HCT116 (cell line): ENCODE measurements around the gene SCN3B. TPM values are rescaled to one million over a fixed set of nuclear protein-coding genes. Genes with fewer than 3 reads are reported as not detected.

Experiments
- ATAC-seq: fragments of 200-7000 bp; cut with Tn5 transposase; 2 replicates; pipeline ENCODE4 v1.9.1; 2020; ENCODE audit warnings: mild to moderate bottlenecking, moderate library complexity
- BruUV-seq: library from RNA; stranded (reverse); fragments of 400-500 nt; replicated peaks from 2 replicates; lab custom pipeline; 2021; lab: Mats Ljungman, UMichigan
- CTCF ChIA-PET: fragments of 300-600 bp; sonication (Branson Sonifier 250); formaldehyde crosslinking; loops from one replicate; lab custom pipeline; 2021; ENCODE audit warnings: antibody characterized with exemption; lab: Charles Lee
- POLR2A ChIA-PET: fragments of 300-600, 350-600 bp; sonication (Branson Sonifier 250); formaldehyde crosslinking; loops from one replicate; lab custom pipeline; 2021; ENCODE audit warnings: antibody characterized with exemption; lab: Charles Lee
- RAD21 ChIA-PET, 2 experiments: fragments of 300-600 bp; sonication (Branson Sonifier 250); formaldehyde crosslinking; loops; one replicate each; lab custom pipeline; 2023; ENCODE audit warnings: low total read pairs in 2 of 2; ENCODE audit not compliant: uncharacterized antibody in 2 of 2, unreplicated experiment in 2 of 2, low non-redundant PET in 1 of 2; lab: Charles Lee
- DNase-seq: peaks from one replicate; pipeline ENCODE4 v3.0.0-alpha.2; 2010; ENCODE audit warnings: low read depth, low spot score
- H2AFZ ChIP-seq: fragments of 200-600 bp; shearing (Covaris generic), sonication (generic); 2 replicates; pipeline ENCODE4 v1.6.1; 2017; ENCODE audit warnings: low read depth, mixed run types, mixed read lengths, antibody characterized with exemption, low read length; ENCODE audit not compliant: poor library complexity, severe bottlenecking
- H3K27ac ChIP-seq: 2 replicates; pipeline ENCODE4 v1.5.1; 2012; ENCODE audit warnings: low read depth, low read length
- H3K27me3 ChIP-seq: fragments of 200-600 bp; sonication (generic); 2 replicates; pipeline ENCODE4 v1.6.1; 2016; ENCODE audit warnings: mixed run types, low read length, mixed read lengths; ENCODE audit not compliant: insufficient read depth
- H3K36me3 ChIP-seq, 2 experiments: fragments of 200-500 bp in 1 of 2; fragments of 200-600 bp in 1 of 2; sonication (Bioruptor generic) in 1 of 2; sonication (generic) in 1 of 2; 2 replicates each; pipeline versions ENCODE4 v1.5.1 to v1.6.1; 2014 to 2016; ENCODE audit warnings: low read length in 2 of 2, inconsistent platforms in 1 of 2, mixed read lengths in 1 of 2, mixed run types in 1 of 2; ENCODE audit not compliant: insufficient read depth in 2 of 2, control insufficient read depth in 1 of 2
- H3K4me1 ChIP-seq, 2 experiments: fragments of 200-600 bp in 1 of 2; sonication (generic) in 1 of 2; 2 replicates each; pipeline versions ENCODE4 v1.5.1 to v1.6.1; 2012 to 2017; ENCODE audit warnings: low read length in 2 of 2, inconsistent platforms in 1 of 2, mild to moderate bottlenecking in 1 of 2, mixed read lengths in 1 of 2, mixed run types in 1 of 2, moderate library complexity in 1 of 2; ENCODE audit not compliant: insufficient read depth in 2 of 2, control insufficient read depth in 1 of 2
- H3K4me2 ChIP-seq: fragments of 200-600 bp; sonication (generic); 2 replicates; pipeline ENCODE4 v1.6.1; 2017; ENCODE audit warnings: mixed run types, low read length, mixed read lengths
- H3K4me3 ChIP-seq, 2 experiments: fragments of 200-600 bp in 1 of 2; sonication (generic) in 1 of 2; replicated peaks in 1 of 2; 2 replicates each; pipeline ENCODE4 v1.5.1; 2011 to 2016; ENCODE audit warnings: low read length in 2 of 2, control low read depth in 1 of 2, low read depth in 1 of 2, mild to moderate bottlenecking in 1 of 2, mixed read lengths in 1 of 2, mixed run types in 1 of 2
- H3K79me2 ChIP-seq: fragments of 200-600 bp; sonication (generic); 2 replicates; pipeline ENCODE4 v1.6.1; 2017; ENCODE audit warnings: mild to moderate bottlenecking, mixed run types, low read length, moderate library complexity, mixed read lengths; ENCODE audit not compliant: insufficient read depth
- H3K9ac ChIP-seq: fragments of 200-600 bp; sonication (generic); 2 replicates; pipeline ENCODE4 v1.6.1; 2016; ENCODE audit warnings: low read length, mixed read lengths
- H3K9me2 ChIP-seq: fragments of 200-600 bp; sonication (generic), shearing (Covaris generic); 2 replicates; pipeline ENCODE4 v1.6.1; 2017; ENCODE audit warnings: mixed run types, mild to moderate bottlenecking, moderate library complexity; ENCODE audit not compliant: insufficient read depth
- H3K9me3 ChIP-seq, 2 experiments: fragments of 200-500 bp in 1 of 2; fragments of 200-600 bp in 1 of 2; sonication (Bioruptor generic) in 1 of 2; sonication (generic) in 1 of 2; 2 replicates each; pipeline ENCODE4 v1.6.1; 2014 to 2017; ENCODE audit warnings: low read length in 2 of 2, mixed read lengths in 2 of 2, inconsistent platforms in 1 of 2, low read depth in 1 of 2, mild to moderate bottlenecking in 1 of 2, mixed run types in 1 of 2, moderate library complexity in 1 of 2; ENCODE audit not compliant: control insufficient read depth in 1 of 2, insufficient read depth in 1 of 2
- H4K20me1 ChIP-seq: fragments of 200-600 bp; sonication (generic), shearing (Covaris generic); 2 replicates; pipeline ENCODE4 v1.6.1; 2017; ENCODE audit warnings: mixed run types, mild to moderate bottlenecking, moderate library complexity; ENCODE audit not compliant: insufficient read depth
- CBX3 ChIP-seq: IDR thresholded peaks from 2 replicates; pipeline ENCODE4 v1.6.1; 2012; ENCODE audit warnings: low read depth
- EGR1 ChIP-seq: IDR thresholded peaks from 2 replicates; pipeline ENCODE4 v1.6.1; 2012; ENCODE audit warnings: low read depth
- JUND ChIP-seq: IDR thresholded peaks from 2 replicates; pipeline ENCODE4 v1.6.1; 2012
- SIN3A ChIP-seq: IDR thresholded peaks from 2 replicates; pipeline ENCODE4 v1.6.1; 2012; ENCODE audit warnings: low read depth
- SRF ChIP-seq: IDR thresholded peaks from 2 replicates; pipeline ENCODE4 v1.6.1; 2012; ENCODE audit warnings: low read depth
- ZFX ChIP-seq: fragments of 450-650 bp; IDR thresholded peaks from 2 replicates; pipeline ENCODE4 v1.6.1; 2017
- intact Hi-C: fragments of 100-400 bp; cut with micrococcal nuclease; formaldehyde crosslinking; loops from 2 replicates; pipeline ENCODE4 v1.10.0; 2022
- total RNA-seq: library from RNA; stranded (reverse); gene quantifications from one replicate; pipeline ENCODE4 v1.2.1, GENCODE V29; 2021; ENCODE audit not compliant: unreplicated experiment
- TF ChIP-seq, protein P1 (sequence below): IDR thresholded peaks from 2 replicates; pipeline ENCODE4 v1.6.1; 2011; ENCODE audit warnings: mild to moderate bottlenecking, low read length, moderate library complexity; ENCODE audit not compliant: insufficient replicate concordance; ENCODE audit errors: extremely low read depth
- TF ChIP-seq, protein P2 (sequence below): IDR thresholded peaks from 2 replicates; pipeline ENCODE4 v1.6.1; 2012; ENCODE audit warnings: low read depth
- TF ChIP-seq, protein P3 (sequence below), 3 experiments: fragments of 200-600 bp in 1 of 3; sonication (generic) in 1 of 3; IDR thresholded peaks in 2 of 3; conservative IDR thresholded peaks in 1 of 3; 2 replicates each; pipeline ENCODE4 v1.5.1; 2012 to 2017; ENCODE audit warnings: low read depth in 2 of 3, low read length in 2 of 3, antibody characterized with exemption in 1 of 3, borderline replicate concordance in 1 of 3, control low read depth in 1 of 3, mild to moderate bottlenecking in 1 of 3, mixed read lengths in 1 of 3, mixed run types in 1 of 3, moderate library complexity in 1 of 3; ENCODE audit not compliant: insufficient read depth in 1 of 3
- TF ChIP-seq, protein P4 (sequence below): IDR thresholded peaks from 2 replicates; pipeline ENCODE4 v1.6.1; 2012

Gene SCN3B
- total RNA-seq, 1 experiment from 2014 or later: 0.05 TPM

DNA sequence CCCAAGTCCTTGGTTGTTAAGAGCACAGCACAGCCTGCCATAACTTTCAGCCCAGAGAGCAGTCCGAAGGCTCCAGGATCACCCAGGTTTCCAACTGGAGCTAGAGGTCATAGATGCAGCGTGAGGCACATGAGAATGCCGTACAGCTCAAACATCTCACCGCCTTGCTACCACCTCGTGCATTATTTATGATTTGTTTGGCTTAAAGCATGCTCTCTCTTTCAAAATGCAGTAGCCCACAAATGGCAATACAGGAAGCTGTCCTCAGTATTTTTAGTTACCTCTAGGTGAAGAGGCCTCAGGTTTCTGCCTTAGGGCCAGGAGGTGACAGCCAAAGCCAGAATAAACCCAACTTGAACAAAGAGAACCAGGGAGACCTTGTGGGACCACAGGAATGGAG is 14.4 kb downstream of the SCN3B start:
- H3K9me3 ChIP-seq: no peaks in the 10 kb centered on the region
- no peak overlapping the region for H2AFZ ChIP-seq
- no peak overlapping the region for H3K4me2 ChIP-seq
- ATAC-seq: no peak
- no peak overlapping the region for H3K4me3 ChIP-seq
- no peaks in the 10 kb centered on the region for H3K36me3 ChIP-seq
- peaks cover 23% of the 10 kb centered on the region for H3K27me3 ChIP-seq
- intact Hi-C loops: no loop called here
- no peaks in the 10 kb centered on the region for H4K20me1 ChIP-seq
- no peaks in the 10 kb centered on the region for H3K79me2 ChIP-seq
- no peak overlapping the region for H3K27ac ChIP-seq
- no peak overlapping the region for H3K9ac ChIP-seq
- POLR2A ChIA-PET: interaction anchor here (2.2 kb wide), 1 partner anchor 68 kb away, joined by 9 read pairs; no protein-coding TSS in a partner anchor
- H3K4me1 ChIP-seq: peaks cover 0 to 5% of the 10 kb centered on the region in 2 experiments; a peak in 1 of 4 replicates
- no TSS peak for BruUV-seq
- RAD21 ChIA-PET: interaction anchor here (0.6 to 2.1 kb wide), 2 partner anchors 59 to 68 kb away, joined by 4 to 6 read pairs; no protein-coding TSS in a partner anchor
- H3K9me2 ChIP-seq: no peaks in the 10 kb centered on the region
- DNase-seq: no peak
- TF ChIP-seq CBX3 (no peak), ZFX (no peak), EGR1 (no peak), SRF (no peak), JUND (no peak), SIN3A (no peak)
- TF ChIP-seq, protein P1, sequence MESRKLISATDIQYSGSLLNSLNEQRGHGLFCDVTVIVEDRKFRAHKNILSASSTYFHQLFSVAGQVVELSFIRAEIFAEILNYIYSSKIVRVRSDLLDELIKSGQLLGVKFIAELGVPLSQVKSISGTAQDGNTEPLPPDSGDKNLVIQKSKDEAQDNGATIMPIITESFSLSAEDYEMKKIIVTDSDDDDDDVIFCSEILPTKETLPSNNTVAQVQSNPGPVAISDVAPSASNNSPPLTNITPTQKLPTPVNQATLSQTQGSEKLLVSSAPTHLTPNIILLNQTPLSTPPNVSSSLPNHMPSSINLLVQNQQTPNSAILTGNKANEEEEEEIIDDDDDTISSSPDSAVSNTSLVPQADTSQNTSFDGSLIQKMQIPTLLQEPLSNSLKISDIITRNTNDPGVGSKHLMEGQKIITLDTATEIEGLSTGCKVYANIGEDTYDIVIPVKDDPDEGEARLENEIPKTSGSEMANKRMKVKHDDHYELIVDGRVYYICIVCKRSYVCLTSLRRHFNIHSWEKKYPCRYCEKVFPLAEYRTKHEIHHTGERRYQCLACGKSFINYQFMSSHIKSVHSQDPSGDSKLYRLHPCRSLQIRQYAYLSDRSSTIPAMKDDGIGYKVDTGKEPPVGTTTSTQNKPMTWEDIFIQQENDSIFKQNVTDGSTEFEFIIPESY: no peak
- TF ChIP-seq, protein P2, sequence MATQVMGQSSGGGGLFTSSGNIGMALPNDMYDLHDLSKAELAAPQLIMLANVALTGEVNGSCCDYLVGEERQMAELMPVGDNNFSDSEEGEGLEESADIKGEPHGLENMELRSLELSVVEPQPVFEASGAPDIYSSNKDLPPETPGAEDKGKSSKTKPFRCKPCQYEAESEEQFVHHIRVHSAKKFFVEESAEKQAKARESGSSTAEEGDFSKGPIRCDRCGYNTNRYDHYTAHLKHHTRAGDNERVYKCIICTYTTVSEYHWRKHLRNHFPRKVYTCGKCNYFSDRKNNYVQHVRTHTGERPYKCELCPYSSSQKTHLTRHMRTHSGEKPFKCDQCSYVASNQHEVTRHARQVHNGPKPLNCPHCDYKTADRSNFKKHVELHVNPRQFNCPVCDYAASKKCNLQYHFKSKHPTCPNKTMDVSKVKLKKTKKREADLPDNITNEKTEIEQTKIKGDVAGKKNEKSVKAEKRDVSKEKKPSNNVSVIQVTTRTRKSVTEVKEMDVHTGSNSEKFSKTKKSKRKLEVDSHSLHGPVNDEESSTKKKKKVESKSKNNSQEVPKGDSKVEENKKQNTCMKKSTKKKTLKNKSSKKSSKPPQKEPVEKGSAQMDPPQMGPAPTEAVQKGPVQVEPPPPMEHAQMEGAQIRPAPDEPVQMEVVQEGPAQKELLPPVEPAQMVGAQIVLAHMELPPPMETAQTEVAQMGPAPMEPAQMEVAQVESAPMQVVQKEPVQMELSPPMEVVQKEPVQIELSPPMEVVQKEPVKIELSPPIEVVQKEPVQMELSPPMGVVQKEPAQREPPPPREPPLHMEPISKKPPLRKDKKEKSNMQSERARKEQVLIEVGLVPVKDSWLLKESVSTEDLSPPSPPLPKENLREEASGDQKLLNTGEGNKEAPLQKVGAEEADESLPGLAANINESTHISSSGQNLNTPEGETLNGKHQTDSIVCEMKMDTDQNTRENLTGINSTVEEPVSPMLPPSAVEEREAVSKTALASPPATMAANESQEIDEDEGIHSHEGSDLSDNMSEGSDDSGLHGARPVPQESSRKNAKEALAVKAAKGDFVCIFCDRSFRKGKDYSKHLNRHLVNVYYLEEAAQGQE: no peak
- TF ChIP-seq, protein P3, sequence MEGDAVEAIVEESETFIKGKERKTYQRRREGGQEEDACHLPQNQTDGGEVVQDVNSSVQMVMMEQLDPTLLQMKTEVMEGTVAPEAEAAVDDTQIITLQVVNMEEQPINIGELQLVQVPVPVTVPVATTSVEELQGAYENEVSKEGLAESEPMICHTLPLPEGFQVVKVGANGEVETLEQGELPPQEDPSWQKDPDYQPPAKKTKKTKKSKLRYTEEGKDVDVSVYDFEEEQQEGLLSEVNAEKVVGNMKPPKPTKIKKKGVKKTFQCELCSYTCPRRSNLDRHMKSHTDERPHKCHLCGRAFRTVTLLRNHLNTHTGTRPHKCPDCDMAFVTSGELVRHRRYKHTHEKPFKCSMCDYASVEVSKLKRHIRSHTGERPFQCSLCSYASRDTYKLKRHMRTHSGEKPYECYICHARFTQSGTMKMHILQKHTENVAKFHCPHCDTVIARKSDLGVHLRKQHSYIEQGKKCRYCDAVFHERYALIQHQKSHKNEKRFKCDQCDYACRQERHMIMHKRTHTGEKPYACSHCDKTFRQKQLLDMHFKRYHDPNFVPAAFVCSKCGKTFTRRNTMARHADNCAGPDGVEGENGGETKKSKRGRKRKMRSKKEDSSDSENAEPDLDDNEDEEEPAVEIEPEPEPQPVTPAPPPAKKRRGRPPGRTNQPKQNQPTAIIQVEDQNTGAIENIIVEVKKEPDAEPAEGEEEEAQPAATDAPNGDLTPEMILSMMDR (IDR thresholded peaks at IDR 0.05 in 2 of 3, conservative IDR thresholded peaks at IDR 0.05 in 1 of 3; ENCODE audit: borderline replicate concordance in 1 of 3, insufficient read depth in 1 of 3, low read depth in 2 of 3, low read length in 2 of 3): no peak
- TF ChIP-seq, protein P4, sequence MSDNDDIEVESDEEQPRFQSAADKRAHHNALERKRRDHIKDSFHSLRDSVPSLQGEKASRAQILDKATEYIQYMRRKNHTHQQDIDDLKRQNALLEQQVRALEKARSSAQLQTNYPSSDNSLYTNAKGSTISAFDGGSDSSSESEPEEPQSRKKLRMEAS: no peak
- CTCF ChIA-PET: interaction anchor here (1.0 to 6.5 kb wide), 4 partner anchors 11 to 71 kb away, joined by 3 to 104 read pairs (median 9); no protein-coding TSS in a partner anchor
